GM12872 (cell line): ENCODE data around the gene C16orf86.

Experiments
- TF ChIP-seq, protein P1 (sequence below): IDR thresholded peaks from 3 replicates; pipeline ENCODE4 v1.5.1; 2011; ENCODE audit warnings: low read depth, mild to moderate bottlenecking, low read length, moderate library complexity; ENCODE audit not compliant: insufficient read depth

C16orf86 gene

DNA sequence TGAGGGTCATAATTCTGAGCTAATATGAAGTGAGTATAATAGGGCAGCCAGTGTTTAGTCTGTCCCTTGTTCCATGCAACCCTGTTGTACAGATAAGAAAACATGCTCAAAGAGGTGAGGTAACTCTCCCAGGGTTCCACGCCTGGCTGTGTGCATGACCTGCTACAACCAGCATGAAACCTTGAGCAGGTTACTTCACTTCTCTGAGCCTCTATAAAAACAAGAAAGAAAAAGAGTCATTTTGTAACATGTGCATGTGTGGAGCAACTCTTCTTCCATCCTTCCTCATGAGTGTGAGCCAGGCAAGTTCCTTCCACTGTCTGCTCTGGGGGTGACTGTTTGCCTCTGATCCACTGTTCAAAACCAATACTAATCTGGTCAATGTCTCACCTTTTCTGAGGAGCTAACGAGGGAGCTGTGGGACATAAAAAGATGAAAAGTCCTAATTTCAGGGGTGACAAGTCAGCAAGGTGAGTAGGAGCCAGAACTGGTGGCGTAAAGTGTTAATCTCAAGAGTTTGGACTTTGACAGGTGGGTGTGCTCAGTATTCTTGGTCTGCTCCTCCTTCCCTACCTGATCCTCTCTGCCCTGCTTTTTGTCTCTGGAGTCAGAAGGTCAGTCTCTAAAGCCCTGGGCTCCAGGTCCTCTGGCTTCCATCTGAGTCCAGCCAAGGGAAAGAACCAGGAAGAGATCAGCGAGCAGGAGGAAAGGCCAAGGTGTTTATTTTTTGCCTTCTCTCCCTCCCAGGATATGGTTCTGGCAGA is 31.0 kb downstream of the C16orf86 start:
- TF ChIP-seq, protein P1, sequence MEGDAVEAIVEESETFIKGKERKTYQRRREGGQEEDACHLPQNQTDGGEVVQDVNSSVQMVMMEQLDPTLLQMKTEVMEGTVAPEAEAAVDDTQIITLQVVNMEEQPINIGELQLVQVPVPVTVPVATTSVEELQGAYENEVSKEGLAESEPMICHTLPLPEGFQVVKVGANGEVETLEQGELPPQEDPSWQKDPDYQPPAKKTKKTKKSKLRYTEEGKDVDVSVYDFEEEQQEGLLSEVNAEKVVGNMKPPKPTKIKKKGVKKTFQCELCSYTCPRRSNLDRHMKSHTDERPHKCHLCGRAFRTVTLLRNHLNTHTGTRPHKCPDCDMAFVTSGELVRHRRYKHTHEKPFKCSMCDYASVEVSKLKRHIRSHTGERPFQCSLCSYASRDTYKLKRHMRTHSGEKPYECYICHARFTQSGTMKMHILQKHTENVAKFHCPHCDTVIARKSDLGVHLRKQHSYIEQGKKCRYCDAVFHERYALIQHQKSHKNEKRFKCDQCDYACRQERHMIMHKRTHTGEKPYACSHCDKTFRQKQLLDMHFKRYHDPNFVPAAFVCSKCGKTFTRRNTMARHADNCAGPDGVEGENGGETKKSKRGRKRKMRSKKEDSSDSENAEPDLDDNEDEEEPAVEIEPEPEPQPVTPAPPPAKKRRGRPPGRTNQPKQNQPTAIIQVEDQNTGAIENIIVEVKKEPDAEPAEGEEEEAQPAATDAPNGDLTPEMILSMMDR, result no peak

DNA sequence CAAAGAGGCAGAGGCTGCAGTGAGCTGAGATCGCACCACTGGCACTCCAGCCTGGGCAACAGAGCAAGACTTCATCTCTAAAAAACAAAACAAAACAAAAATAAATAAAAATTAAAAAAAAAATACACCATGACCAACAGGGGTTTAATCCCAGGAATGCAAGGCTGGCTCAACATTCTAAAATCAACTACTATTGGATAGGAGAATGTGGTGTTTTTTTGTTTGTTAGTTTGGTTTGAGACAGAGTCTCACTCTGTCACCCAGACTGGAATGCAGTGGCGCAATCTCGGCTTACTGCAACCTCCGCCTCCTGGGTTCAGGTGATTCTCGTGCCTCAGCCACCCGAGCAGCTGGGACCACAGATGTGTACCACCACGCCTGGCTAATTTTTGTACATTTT is 32.7 kb downstream of the C16orf86 start:
- TF ChIP-seq, protein P1, result no peak

DNA sequence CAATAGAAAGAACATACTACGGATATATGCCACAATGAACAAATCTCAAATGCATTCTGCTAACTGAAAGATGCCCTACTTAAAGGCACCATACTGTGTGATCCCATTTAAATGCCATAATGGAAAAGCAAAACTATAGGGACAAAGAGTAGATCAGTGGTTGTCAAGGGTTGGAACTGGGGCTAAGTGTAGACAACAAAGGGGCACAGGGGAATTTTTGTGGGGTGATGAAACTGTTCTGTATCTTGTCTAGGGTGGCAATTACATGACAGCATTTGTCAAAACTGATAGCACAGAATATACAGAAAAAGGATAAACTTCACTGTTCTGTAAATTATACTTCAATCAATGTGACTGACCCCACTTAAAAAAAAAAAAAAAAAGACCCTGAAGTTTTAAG is 34.8 kb downstream of the C16orf86 start:
- TF ChIP-seq, protein P1, result no peak

DNA sequence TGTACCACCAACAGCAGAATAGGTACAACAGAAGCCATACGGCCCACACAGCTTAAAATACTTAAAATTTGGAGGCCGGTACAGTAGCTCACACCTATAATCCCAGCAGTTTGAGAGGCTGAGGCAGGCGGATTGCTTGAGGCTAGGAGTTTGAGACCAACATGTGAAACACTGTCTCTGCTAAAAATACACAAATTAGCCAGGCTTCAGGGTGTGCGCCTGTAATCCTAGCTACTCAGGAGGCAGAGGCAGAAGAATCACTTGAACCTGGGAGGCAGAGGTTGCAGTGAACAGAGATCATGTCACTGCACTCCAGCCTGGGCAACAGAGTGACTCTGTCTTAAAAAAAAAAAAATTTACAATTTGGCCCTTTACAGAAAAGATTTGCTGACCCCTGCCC is 35.5 kb downstream of the C16orf86 start:
- TF ChIP-seq, protein P1, result no peak

DNA sequence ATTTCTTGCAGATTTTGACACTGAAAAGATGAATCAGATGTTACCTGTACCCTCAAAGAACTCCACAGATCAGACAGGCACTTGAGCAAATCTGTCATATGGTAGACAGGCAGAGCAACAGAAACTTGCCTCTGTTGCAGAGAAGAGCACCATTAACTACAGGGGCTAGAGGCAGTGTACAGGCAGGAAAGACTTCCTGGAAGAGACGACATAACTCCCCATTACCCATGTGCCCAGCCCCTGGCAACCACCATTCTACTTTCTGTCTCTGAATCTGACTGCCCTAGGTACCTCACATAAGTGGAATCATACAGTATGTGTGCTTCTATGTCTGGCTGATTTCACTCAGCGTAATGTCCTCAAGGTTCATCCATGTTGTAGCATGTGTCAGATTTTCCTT is 37.0 kb downstream of the C16orf86 start:
- TF ChIP-seq, protein P1, result no peak

DNA sequence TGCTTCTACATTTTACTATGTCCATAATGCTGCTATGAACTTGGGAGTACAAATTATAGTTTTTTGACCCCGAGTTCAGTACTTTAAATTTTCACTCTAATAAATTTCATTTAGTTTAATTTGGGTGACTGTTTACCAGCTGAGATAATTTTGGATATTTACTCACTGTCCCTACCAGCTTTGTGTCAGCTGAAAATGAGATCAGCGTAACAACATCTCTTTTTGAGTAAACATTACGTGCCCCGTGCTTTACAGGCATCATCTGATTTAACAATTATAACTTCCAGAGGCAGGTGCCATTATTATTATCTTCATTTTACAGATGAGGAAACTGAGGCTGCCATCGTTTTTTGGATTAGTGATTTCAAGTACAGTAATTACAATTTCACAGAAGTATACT is 37.5 kb downstream of the C16orf86 start:
- TF ChIP-seq, protein P1, result no peak

DNA sequence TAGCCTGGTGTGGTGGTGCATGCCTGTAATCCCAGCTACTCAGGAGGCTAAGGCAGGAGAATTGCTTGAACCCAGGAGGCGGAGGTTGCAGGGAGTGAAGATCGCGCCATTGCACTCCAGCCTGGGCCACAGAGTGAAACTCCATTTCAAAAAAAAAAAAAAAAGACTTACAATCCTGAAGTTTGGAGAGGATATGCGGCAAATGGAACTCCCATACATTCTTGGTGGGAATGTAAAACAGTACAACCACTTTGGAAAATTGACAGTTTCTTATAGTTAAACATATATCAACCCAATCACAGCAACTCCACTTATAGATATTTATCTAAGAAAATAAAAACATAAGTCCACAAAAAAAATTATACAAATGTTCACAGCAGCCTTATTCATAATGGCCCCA is 40.6 kb downstream of the C16orf86 start:
- TF ChIP-seq, protein P1, result no peak
